ENCODE measurements around the gene GIPC1. TPM values are rescaled to one million over a fixed set of nuclear protein-coding genes. Genes with fewer than 3 reads are reported as not detected.
"Not testable (repeated sequence)": the region's sequence is repeated elsewhere in the genome, so short reads cannot be mapped to it uniquely, and the experiment has no call there.

Gene GIPC1
- total RNA-seq, 1 donor from 2014 or later, result 141 TPM

DNA sequence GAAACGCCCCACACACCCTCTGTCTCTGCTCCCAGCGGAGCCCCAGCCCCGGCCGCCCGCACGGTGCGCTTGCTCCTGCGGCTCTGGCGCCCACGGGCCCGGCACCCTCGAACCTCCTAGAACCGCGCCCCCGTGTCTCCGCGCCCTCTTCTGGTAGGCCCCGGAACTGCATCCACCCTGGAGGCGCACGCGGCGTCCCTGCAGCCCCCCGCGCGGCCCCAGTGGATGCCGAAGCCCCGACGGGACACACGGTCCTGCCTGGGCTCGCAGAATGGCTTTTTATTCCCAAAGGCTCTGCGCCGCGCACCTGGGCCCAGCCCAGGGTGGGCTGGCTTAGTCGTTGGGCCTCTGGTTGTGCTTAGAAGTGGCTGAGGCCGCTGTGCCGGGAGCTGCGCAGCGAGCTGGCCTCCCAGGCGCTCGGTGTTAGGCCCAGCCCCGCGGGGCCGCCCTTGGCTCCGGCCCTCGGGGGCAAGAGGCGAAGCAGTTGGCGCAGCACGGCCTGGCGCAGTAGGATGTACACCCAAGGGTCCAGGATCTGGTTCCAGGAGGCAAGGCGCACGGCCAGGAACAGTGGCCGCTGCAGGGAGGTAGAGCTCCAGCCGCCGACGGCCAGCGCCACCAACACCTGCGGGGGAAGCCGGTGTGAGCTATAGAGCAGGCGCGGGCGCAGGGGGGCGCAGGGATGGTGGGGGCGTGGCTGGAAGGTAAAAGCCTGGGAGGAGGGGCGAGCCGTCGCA is 23.6 kb downstream of the GIPC1 start:
- peak; percentile 66 for DNase-seq (ENCODE audit: low spot score)

DNA sequence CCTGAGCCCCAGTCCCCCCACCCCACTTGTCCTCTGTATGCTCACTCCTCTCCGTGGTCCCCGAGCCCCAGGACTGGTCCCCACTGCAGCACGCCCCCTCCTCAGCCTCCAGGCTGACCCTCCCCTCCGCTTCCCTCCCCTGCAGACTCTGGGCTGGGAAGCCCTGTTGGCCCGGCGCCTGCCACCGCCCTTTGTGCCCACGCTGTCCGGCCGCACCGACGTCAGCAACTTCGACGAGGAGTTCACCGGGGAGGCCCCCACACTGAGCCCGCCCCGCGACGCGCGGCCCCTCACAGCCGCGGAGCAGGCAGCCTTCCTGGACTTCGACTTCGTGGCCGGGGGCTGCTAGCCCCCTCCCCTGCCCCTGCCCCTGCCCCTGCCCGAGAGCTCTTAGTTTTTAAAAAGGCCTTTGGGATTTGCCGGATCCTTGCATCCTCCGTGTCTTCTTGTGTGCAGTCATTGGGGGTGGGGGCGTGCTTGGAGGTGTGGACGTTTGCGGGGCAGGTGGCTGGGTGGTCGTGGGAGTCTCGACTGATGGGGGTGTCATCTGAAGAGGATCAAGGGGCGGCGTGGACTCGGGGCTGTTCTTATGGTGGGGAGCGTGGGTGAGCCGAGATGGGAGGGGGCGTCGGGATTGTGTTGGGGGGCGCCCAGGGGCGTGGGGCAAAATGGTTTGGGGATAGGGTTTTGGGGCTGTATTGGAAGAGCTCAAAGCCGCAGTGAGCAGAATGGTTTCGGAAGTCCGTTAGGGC is 24.3 kb downstream of the GIPC1 start:
- DNase-seq (ENCODE audit: low spot score), result no peak

DNA sequence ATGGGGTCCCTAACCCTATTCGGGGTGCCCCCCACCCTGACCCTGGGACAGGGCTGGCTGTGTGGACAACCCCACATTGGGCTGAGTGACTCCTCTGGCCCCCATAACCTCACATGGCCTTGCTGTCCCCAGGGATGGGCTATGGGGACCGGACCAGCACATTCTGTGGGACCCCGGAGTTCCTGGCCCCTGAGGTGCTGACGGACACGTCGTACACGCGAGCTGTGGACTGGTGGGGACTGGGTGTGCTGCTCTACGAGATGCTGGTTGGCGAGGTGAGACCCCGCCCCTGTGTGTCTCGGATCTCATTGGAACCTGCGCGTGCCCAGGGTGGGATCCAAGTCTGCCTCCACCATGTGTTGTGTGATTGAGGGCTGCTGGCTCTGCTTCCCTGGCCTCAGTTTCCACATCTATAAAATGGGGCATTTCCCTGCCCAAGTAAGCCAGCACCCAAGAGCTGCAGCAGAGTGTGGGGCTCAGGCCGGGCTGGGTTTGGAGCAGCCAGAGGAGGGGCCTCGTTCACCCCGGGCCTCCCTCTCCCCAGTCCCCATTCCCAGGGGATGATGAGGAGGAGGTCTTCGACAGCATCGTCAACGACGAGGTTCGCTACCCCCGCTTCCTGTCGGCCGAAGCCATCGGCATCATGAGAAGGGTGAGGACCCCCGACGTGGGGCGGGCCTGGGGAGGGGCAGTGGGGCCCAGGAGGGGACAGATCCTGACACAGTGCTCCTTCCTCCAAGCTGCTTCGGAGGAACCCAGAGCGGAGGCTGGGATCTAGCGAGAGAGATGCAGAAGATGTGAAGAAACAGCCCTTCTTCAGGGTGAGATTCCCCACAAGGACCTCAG is 25.7 kb downstream of the GIPC1 start:
- DNase-seq (ENCODE audit: low spot score), result no peak

DNA sequence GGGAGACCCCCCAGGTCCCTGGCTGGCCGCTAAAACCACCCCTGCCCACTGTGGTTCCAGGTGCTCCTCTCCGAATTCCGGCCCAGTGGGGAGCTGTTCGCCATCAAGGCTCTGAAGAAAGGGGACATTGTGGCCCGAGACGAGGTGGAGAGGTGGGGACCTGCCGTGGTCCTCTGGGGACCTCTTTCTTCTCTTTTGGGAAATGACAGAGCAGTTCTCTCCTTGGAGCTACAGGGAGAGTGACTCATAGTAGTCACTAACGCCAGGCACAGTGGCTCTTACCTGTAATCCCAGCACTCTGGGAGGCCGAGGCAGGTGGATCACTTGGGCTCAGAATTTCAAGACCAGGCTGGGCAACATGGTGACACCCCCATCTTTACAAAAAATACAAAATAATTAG is 28.1 kb downstream of the GIPC1 start:
- DNase-seq (ENCODE audit: low spot score), result no peak

DNA sequence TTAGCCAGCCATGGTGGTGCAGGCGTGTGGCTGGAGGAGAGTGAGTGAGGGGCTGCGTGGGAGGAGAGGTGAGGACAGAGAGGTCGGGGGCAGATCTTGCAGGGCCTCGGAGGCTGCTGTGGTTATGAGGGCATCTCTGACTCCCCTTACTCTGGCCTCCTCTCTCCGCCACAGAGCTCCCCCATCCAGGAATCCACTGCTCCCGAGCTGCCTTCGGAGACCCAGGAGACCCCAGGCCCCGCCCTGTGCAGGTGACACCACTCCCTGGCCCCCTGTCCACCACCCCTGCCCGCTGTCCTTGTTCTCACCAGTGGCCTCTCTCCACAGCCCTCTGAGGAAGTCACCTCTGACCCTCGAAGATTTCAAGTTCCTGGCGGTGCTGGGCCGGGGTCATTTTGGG is 28.5 kb downstream of the GIPC1 start:
- no peak for DNase-seq (ENCODE audit: low spot score)

DNA sequence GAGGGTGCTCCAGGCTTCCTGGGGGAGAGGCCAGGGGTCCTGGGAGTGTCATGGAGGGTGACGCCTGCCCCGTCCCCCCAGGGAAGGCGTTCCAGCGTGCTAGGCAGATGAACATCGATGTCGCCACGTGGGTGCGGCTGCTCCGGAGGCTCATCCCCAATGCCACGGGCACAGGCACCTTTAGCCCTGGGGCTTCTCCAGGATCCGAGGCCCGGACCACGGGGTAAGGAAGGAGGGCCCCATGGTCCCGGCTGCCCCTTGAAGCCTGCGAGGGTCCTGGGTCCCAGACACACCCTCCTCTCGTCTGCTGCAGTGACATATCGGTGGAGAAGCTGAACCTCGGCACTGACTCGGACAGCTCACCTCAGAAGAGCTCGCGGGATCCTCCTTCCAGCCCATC is 32.2 kb downstream of the GIPC1 start:
- no peak for DNase-seq (ENCODE audit: low spot score)

DNA sequence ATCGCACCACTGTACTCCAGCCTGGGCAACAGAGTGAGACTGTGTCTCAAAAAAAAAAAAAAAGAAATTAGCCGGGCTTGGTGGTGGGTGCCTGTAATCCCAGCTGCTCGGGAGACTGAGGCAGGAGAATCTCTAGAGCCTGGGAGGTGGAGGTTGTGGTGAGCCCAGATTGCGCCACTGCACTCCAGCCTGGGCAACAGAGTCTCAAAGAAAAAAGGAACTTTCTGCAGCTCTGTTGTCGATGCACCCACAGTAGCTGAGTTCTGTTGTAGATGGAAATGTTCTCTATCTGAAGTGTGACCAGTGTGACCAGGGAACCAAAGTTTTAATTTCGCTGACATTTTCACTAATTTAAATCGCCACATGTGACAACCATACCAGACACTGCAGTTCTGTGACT is 33.5 kb downstream of the GIPC1 start:
- not testable (repeated sequence) for DNase-seq (ENCODE audit: low spot score)

DNA sequence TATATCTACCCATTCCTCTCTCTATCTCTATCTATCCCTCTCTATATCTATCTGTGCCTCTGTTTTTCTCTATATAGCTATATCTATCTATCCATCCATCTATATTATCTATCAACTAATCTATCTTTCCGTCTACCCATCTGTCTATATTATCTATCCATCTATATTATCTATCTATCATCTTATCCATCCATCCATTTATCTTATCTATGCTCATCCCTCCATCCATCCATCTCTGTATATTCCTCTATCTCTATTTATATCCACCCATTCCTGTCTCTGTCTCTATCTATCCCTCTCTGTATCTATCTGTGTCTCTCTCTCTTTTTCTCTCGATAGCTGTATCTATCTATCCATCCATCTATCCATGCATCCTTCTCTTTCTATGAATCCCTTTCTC is 35.0 kb downstream of the GIPC1 start:
- no peak for DNase-seq (ENCODE audit: low spot score)

DNA sequence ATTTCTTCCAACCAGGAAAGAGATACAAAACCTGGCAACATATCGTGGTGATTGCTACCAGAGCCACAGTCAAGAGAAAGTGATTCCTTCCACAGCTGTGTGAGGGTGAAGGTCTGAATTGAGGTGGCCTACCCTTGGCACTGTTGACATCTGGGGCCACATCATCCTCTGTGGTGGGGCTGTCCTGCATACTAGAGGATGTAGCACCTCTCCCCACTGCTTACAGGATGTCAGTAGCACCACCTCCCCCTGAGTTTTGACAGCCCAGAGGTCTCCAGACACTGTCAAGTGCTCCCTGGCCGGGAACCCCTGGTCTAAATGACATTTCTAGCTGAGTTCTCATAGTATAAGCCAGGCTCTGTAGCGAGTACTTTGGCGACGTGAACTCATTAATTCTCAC is 36.2 kb downstream of the GIPC1 start:
- no peak for DNase-seq (ENCODE audit: low spot score)

DNA sequence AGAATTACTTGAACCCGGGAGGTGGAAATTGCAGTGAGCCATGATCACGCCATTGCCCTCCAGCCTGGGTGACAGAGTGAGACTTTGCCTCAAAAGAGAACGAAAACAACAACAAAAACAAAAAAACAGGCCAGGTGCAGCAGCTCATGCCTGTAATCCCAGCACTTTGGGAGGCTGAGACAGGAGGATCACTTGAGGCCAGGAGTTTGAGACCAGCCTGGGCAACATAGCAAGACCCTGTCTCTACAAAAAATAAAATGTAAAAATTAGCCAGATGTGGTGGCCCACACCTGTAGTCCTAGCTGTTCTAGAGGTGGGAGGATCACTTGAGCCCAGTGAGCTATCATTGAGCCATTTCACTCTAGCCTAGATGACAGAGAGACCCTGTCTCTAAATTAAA is 43.6 kb downstream of the GIPC1 start:
- not testable (repeated sequence) for DNase-seq (ENCODE audit: low spot score)

DNA sequence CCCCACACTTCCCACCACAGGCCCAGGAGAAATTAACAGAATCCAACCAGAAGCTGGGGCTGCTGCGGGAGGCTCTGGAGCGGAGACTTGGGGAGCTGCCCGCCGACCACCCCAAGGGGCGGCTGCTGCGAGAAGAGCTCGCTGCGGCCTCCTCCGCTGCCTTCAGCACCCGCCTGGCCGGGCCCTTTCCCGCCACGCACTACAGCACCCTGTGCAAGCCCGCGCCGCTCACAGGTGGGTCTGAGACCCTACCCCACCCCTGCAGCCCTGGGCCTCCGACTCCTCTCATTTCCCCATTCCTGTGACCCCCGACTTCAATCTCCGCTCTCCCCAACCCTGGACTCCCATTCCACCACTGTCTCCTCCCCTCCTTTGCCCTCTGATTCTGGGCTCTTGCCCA is 45.1 kb downstream of the GIPC1 start:
- DNase-seq (ENCODE audit: low spot score), result no peak

DNA sequence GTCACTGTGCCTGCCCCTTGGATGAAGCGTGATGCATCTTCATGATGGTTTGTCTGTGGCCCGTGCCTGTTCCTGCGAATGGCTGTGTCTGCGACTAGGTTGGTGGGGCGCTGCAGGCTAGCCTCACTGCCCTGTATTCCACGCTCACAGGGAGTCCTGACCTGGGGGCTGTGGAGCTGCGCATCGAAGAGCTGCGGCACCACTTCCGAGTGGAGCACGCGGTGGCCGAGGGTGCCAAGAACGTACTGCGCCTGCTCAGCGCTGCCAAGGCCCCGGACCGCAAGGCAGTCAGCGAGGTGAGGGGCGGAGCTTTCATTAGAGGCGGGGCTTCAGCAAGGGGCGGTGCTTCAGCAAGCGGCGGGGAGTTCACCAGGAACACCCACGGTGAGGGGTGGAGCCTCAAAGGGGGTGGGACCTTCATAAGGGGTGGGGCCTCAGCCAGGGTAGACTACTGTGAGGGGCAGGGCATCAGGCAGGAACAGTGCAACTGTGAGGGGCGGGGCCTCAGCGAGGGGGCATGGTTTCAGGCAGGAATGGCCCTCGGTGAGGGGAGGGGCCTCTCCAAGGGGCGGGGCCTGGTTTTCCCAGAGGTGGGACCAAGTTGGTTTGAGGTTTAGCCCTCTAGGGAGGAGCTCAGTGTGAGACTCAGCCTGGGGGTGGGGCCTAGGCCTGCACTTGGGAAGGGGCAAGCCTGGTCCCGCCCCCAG is 45.6 kb downstream of the GIPC1 start:
- no peak for DNase-seq (ENCODE audit: low spot score)

DNA sequence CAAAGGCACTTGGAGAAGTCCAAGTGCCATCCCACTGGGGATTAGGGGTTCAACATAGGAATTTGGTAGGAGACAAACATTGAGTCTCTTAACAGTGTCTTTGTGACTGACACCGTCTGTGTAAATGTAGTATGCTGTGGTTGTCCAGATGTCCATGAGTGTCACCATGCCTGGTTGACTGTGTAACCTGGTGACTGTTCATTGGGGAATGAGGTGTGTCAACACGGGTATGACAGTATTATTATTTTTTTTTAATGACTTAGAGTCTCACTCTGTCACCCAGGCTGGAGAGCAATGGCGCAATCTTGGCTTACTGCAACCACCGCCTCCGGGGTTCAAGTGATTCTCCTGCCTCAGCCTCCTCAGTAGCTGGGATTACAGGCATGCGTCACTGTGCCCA is 46.6 kb downstream of the GIPC1 start:
- no peak for DNase-seq (ENCODE audit: low spot score)

DNA sequence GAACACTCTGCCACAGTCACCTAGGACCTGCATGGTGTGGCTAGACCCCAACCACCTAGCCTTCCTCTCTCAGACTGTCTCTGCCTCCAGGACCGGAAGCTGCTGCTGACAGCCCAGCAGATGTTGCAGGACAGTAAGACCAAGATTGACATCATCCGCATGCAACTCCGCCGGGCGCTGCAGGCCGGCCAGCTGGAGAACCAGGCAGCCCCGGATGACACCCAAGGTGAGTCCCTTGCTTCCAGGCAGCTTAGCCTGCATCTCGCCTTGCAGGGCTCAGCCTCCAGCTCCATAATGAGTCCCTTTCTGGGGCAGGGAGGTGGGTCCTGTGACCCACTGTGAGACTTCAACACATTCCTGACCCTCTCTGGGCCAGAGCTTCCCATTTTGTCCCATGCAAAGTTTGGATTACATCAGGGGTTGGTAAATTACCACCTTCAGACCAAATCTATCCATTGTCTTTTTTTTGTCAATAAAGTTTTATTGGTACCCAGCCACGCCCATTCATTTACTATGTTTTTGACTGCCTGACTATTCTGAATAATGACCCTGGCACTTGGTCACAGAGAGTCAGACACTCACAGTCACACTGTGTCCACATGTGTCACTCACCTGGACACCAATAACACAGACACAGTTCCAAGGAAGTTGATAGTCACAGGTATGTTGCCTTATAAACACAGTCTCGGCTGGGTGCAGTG is 49.4 kb downstream of the GIPC1 start:
- DNase-seq (ENCODE audit: low spot score), result no peak

DNA sequence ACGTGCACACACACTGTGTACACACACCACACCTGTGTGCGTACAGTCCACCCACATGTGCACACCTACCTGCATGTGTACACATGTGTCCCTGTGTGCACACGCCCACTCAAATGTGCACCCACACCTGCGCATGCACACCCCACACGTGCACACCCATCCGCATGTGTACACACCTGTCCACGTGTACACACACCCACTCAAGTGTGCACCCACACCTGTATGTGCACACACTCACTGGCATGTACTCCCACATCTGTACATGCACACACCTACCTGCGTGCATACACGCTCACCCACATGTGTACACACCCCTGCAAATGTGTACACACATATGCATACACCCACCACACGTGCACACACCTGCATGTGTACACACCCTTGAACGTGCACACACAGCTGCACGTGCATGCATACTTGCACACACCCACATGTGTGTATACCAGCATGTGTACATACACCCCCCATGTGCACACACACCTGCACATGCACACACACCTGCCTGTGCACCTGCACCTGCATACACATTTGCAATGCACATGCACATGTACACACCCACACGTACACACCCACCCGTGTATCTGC is 52.2 kb downstream of the GIPC1 start:
- no peak for DNase-seq (ENCODE audit: low spot score)

DNA sequence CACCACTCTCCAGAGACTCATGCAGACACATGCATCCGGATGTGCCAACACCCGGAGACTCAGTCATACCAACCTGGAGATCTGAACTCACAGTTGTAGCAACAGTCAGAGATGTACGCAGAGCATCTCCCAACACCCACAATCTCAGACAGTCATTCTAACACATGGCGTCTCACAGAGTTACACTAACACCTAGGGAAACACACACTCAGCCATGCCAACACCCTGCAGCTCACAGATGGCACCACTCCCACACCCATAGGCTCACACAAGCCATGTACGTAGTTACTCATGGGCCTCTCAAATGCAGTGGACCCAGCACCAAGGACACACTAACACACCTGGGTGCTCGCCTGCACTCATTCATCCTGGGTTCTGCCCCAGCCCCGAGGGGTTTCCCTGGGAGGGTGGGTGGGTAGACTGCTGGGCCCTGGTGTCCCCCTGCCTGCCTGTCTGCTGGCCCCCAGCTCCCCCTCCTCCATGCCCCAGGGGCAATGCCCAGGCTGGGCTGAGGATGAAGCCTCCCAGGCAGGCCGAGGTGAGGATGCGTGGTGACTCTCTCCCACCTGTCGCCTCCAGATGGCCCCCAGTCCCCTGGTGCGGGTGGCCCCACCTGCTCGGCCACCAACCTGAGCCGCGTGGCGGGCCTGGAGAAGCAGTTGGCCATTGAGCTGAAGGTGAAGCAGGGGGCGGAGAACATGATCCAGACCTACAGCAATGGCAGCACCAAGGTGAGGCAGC is 52.9 kb downstream of the GIPC1 start:
- no peak for DNase-seq (ENCODE audit: low spot score)

DNA sequence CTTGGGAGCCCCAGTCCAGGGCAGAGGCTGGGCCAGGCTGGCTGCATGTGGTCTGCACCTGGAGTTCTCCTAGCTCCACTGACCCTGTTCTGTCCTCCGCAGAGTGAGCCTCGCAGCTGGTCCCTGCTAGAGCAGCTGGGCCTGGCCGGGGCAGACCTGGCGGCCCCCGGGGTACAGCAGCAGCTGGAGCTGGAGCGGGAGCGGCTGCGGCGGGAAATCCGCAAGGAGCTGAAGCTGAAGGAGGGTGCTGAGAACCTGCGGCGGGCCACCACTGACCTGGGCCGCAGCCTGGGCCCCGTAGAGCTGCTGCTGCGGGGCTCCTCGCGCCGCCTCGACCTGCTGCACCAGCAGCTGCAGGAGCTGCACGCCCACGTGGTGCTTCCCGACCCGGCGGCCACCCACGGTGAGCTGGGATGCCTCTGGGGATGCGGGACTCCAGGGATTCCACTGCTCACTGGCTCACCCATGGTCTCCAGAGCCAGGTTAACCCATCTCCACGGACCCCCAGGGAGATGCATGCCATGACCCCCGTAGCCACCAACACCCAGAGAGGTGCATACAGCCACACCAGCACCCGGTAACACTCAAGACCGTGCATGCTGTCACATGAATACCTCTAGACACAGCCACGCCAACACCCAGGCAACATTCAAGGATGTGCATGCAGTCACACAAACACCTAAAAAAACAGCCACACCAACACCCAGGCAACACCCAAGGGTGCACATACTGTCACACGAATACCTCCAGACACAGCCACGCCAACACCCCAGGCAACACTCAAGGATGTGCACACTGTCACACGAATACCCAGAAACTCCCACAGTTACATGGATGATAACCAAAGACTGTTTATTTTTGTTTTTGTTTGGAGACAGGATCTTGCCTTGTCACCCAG is 54.6 kb downstream of the GIPC1 start:
- DNase-seq (ENCODE audit: low spot score), result no peak

DNA sequence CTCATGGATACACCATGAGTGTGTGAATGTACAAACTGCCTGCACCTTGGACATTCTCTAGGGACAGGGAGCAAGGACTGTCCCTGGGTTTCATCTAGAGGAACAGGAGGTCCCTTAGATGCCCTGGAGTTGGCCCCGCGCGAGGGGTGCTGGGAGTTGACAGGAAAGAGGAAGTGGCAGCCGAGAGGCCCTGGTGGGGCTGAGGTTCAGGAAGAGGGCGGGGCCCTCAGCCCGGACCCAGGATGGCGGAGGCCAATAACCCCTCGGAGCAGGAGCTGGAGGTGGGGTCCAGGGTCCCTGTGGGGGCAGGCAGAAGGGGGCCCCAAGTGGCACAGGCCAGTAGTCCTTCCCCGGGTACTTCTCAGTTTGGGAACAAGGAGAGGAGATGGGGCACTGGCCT is 55.9 kb downstream of the GIPC1 start:
- DNase-seq (ENCODE audit: low spot score), result peak; percentile 73

DNA sequence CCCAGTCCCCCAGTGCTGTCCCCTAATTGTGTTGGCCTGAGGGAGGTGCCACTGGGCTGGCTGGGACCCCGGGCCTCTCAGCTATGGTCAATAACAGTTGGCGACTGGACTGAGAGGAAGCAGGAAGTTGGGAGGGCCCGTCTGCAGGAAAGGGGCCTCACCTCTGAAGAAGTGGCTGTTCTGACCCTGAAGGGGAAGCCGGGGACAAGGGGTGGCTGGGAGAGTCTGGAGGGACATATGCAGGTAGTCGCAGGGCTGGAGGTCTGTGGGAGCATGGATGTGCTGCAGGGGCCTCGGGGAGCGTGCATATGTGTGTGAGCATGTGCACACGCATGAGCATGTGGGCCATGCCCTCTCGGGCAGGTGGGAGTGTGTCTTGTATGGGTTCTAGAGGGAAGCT is 56.9 kb downstream of the GIPC1 start:
- no peak for DNase-seq (ENCODE audit: low spot score)

Data from ureter (tissue), 1 donor.